Measurements from ENCODE around the gene TUBGCP6. TPM values are rescaled to one million over a fixed set of nuclear protein-coding genes. Genes with fewer than 3 reads are reported as not detected.

The TUBGCP6 gene
- total and polyA plus RNA-seq, 9 donors: 7.5 to 52.2 (median 40.8) TPM

- Histone ChIP-seq H3K4me1 (ENCODE audit: insufficient read depth) (peaks cover 13% of the 10 kb centered on the region), H3K36me3 (no peaks in the 10 kb centered on the region), H3K27ac (peak overlapping the region in 1 of 2 donors; percentile 60), H3K27me3 (no peaks in the 10 kb centered on the region), H3K4me3 (no peak overlapping the region), H3K9me3 (no peaks in the 10 kb centered on the region)
- 70 to 77% (median 74%) methylated on average over 19 to 20 of the region's 20 CpGs for WGBS, 3 donors
- intact Hi-C loops (cut with DNase I): no loop called here
- TF ChIP-seq POLR2A (IDR thresholded peaks at IDR 0.05) (no peak), EP300 (IDR thresholded peaks at IDR 0.05) (no peak)
- peak in 3 of 5 donors; percentile 68 to 71 (median 69) for DNase-seq
Observed at GRCh38 chr22:50189184-50189848, 55.5 kb downstream of the TUBGCP6 start.

- TF ChIP-seq POLR2A (IDR thresholded peaks at IDR 0.05) (no peak), CTCF (IDR thresholded peaks at IDR 0.05) (no peak), EP300 (IDR thresholded peaks at IDR 0.05) (no peak)
- H3K27ac ChIP-seq: no peak overlapping the region
- intact Hi-C loops (cut with DNase I): no loop called here
Observed at GRCh38 chr22:50188356-50188755, 56.5 kb downstream of the TUBGCP6 start.

GRCh38 chr22:50186761-50187523, 57.9 kb downstream of the TUBGCP6 start:
- Histone ChIP-seq H3K27me3 (no peaks in the 10 kb centered on the region), H3K36me3 (no peaks in the 10 kb centered on the region), H3K9me3 (no peaks in the 10 kb centered on the region), H3K4me1 (ENCODE audit: insufficient read depth) (peaks cover 17% of the 10 kb centered on the region), H3K27ac (peak overlapping the region; percentile 30 to 72), H3K4me3 (peak overlapping the region; percentile 64)
- TF ChIP-seq EP300 (IDR thresholded peaks at IDR 0.05) (no peak), POLR2A (IDR thresholded peaks at IDR 0.05) (no peak), CTCF (IDR thresholded peaks at IDR 0.05) (no peak)
- peak in 3 of 5 donors; percentile 53 to 56 (median 54) for DNase-seq
- 45 to 48% (median 46%) methylated on average over 18 to 26 of the region's 26 CpGs for WGBS, 3 donors
- intact Hi-C loops (cut with DNase I): no loop called here

More at GRCh38 chr22:50188356-50188755, 56.5 kb downstream of the TUBGCP6 start:
- peaks cover 17% of the 10 kb centered on the region for H3K4me1 ChIP-seq (ENCODE audit: insufficient read depth)
- H3K4me3 ChIP-seq: no peak overlapping the region
- no peaks in the 10 kb centered on the region for H3K36me3 ChIP-seq
- DNase-seq: peak in 2 of 5 donors; percentile 29 to 38
- H3K9me3 ChIP-seq: no peaks in the 10 kb centered on the region
- WGBS, 3 donors: 92 to 97% (median 97%) methylated on average over 11 of the region's 11 CpGs
- no peaks in the 10 kb centered on the region for H3K27me3 ChIP-seq

- TF ChIP-seq CTCF (IDR thresholded peaks at IDR 0.05) (no peak), POLR2A (IDR thresholded peaks at IDR 0.05) (no peak), EP300 (IDR thresholded peaks at IDR 0.05) (no peak)
- Histone ChIP-seq H3K36me3 (no peaks in the 10 kb centered on the region), H3K27me3 (no peaks in the 10 kb centered on the region), H3K9me3 (no peaks in the 10 kb centered on the region), H3K4me3 (peak overlapping the region; percentile 64), H3K4me1 (ENCODE audit: insufficient read depth) (peaks cover 17% of the 10 kb centered on the region), H3K27ac (peak overlapping the region; percentile 72 to 83)
- intact Hi-C loops (cut with DNase I): no loop called here
- WGBS, 3 donors: 0 to 5% (median 1%) methylated on average over 3 to 47 of the region's 47 CpGs
- peak in 3 of 5 donors; percentile 64 to 75 (median 67) for DNase-seq
Observed at GRCh38 chr22:50186181-50186714, 58.6 kb downstream of the TUBGCP6 start.
